Measurements from ENCODE around the gene HCK.

The HCK gene

DNA sequence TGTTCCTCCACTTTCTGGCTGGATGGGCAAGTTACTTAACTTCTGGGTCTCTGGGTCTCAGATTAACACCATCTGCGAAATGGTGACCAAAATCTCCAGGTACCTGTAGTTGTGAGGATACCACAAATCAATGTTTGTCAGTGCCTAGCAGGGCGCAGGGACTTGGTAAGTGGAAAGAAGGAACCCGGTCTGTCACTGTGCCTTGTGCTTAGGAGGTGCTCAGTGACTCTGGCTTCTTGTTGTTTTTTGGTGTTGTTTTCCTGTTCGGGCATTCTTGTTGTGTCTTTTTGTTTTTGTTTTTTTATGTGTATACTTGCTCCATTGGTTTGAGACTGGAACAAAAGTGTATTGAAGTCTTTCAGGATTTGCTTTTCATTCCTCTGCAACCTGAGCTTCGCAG lies 75.3 kb downstream of the HCK start:
- Histone ChIP-seq H3K36me3 (peaks cover 0 to 6% (median 0%) of the 10 kb centered on the region in 3 donors), H3K4me1 (peaks cover 0 to 10% (median 0%) of the 10 kb centered on the region in 4 donors), H3K27me3 (no peaks in the 10 kb centered on the region), H3K9me3 (no peaks in the 10 kb centered on the region), H3K4me3 (no peak overlapping the region), H3K27ac (no peak overlapping the region)
- no peak for DNase-seq
- intact Hi-C loops (cut with DNase I; ENCODE audit: low total_unique reads) = no loop called here
- TF ChIP-seq, protein P1, sequence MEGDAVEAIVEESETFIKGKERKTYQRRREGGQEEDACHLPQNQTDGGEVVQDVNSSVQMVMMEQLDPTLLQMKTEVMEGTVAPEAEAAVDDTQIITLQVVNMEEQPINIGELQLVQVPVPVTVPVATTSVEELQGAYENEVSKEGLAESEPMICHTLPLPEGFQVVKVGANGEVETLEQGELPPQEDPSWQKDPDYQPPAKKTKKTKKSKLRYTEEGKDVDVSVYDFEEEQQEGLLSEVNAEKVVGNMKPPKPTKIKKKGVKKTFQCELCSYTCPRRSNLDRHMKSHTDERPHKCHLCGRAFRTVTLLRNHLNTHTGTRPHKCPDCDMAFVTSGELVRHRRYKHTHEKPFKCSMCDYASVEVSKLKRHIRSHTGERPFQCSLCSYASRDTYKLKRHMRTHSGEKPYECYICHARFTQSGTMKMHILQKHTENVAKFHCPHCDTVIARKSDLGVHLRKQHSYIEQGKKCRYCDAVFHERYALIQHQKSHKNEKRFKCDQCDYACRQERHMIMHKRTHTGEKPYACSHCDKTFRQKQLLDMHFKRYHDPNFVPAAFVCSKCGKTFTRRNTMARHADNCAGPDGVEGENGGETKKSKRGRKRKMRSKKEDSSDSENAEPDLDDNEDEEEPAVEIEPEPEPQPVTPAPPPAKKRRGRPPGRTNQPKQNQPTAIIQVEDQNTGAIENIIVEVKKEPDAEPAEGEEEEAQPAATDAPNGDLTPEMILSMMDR (IDR thresholded peaks at IDR 0.05) = no peak

- TF ChIP-seq, protein P1 (IDR thresholded peaks at IDR 0.05) = no peak
- Histone ChIP-seq H3K27me3 (no peaks in the 10 kb centered on the region), H3K36me3 (peaks cover 0 to 10% (median 0%) of the 10 kb centered on the region in 3 donors), H3K4me3 (no peak overlapping the region), H3K27ac (no peak overlapping the region), H3K4me1 (peaks cover 0 to 10% (median 0%) of the 10 kb centered on the region in 4 donors), H3K9me3 (no peaks in the 10 kb centered on the region)
- intact Hi-C loops (cut with DNase I; ENCODE audit: low total_unique reads) = no loop called here
- no peak for DNase-seq
Observed at GRCh38 chr20:32128167-32128566, 76.1 kb downstream of the HCK start.

GRCh38 chr20:32129863-32130262 lies 77.8 kb downstream of the HCK start:
- Histone ChIP-seq H3K9me3 (no peaks in the 10 kb centered on the region), H3K27ac (no peak overlapping the region), H3K36me3 (peaks cover 0 to 23% (median 0%) of the 10 kb centered on the region in 3 donors), H3K4me1 (peaks cover 0 to 10% (median 0%) of the 10 kb centered on the region in 4 donors), H3K4me3 (no peak overlapping the region), H3K27me3 (no peaks in the 10 kb centered on the region)
- DNase-seq = no peak
- TF ChIP-seq, protein P1 (IDR thresholded peaks at IDR 0.05) = no peak
- intact Hi-C loops (cut with DNase I; ENCODE audit: low total_unique reads) = no loop called here

DNA sequence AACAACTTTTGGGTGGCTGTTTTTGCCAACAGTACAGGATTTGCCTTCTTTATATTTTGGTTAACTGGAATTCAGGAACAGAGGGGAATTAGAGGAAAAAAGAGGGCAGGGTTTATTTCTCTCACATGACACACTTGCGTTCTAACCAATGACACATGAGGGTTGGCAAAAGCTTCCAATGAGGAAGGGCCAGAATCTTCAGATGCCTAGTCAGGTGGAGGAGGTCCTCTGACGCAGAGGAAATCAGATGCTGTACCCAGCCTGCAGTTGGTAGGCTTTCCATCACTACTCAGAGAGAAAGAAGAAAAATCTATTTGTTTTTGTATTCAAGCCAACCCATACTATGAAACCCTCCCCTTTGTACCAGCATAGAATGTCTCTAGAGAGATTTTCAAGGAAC lies 78.3 kb downstream of the HCK start:
- intact Hi-C loops (cut with DNase I; ENCODE audit: low total_unique reads) = no loop called here
- H3K9me3 ChIP-seq = no peaks in the 10 kb centered on the region
- H3K27ac ChIP-seq = no peak overlapping the region
- TF ChIP-seq, protein P1 (IDR thresholded peaks at IDR 0.05) = no peak
- peaks cover 0 to 24% (median 0%) of the 10 kb centered on the region in 3 donors for H3K36me3 ChIP-seq
- peaks cover 0 to 10% (median 0%) of the 10 kb centered on the region in 4 donors for H3K4me1 ChIP-seq
- no peak overlapping the region for H3K4me3 ChIP-seq
- H3K27me3 ChIP-seq = no peaks in the 10 kb centered on the region
- DNase-seq = no peak

DNA sequence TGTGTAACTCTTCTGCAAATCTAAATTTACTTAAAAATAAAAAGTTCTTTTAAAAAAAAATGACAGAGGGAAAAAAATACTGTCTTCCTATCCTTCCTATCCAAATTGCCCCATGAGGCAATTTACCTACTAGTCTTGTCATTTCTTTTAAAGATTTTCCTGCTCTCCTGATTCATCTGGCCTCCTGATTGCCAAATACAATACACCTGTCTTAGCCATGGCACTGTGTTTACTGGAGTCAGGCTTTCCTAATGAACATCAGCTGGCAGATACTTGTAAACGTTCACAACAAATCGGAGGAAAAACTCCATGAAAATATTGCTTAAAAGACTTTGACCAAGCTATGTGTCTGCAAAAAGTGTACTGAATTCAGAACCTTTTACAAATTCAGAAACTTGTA lies 78.9 kb downstream of the HCK start:
- Histone ChIP-seq H3K27me3 (no peaks in the 10 kb centered on the region), H3K27ac (no peak overlapping the region), H3K9me3 (no peaks in the 10 kb centered on the region), H3K36me3 (peaks cover 2 to 30% (median 2%) of the 10 kb centered on the region in 3 donors), H3K4me1 (peaks cover 0 to 10% (median 0%) of the 10 kb centered on the region in 4 donors), H3K4me3 (no peak overlapping the region)
- TF ChIP-seq, protein P1 (IDR thresholded peaks at IDR 0.05) = no peak
- intact Hi-C loops (cut with DNase I; ENCODE audit: low total_unique reads) = no loop called here
- no peak for DNase-seq
